ENCODE measurements around the gene OR6J1.

GRCh38 chr14:22613736-22614239 lies 30.4 kb downstream of the OR6J1 start:
- no peak for TF ChIP-seq POLR2A (IDR thresholded peaks at IDR 0.05)
- TF ChIP-seq CTCF (IDR thresholded peaks at IDR 0.05): no peak
